Nephron (organoid): Measurements from ENCODE around the gene POLD2.

Experiments used
- H3K27ac Mint-ChIP-seq, 3 experiments: 2 replicates each; pipeline ENCODE4 v1.8.0; 2020; ENCODE audit warnings: mixed read lengths in 3 of 3, mild to moderate bottlenecking in 2 of 3, moderate library complexity in 1 of 3
- H3K27me3 Mint-ChIP-seq: 2 replicates; pipeline ENCODE4 v1.8.0; 2021; ENCODE audit warnings: low read depth, mild to moderate bottlenecking, moderate library complexity, mixed read lengths
- H3K36me3 Mint-ChIP-seq: 2 replicates; pipeline ENCODE4 v1.8.0; 2020; ENCODE audit warnings: low read depth, mixed read lengths
- H3K4me1 Mint-ChIP-seq: 2 replicates; pipeline ENCODE4 v1.8.0; 2020; ENCODE audit warnings: mixed read lengths
- H3K4me3 Mint-ChIP-seq, 3 experiments: 2 replicates each; pipeline ENCODE4 v1.8.0; 2020; ENCODE audit warnings: mild to moderate bottlenecking in 3 of 3, mixed read lengths in 3 of 3, moderate library complexity in 2 of 3
- H3K9me3 Mint-ChIP-seq: 2 replicates; pipeline ENCODE4 v1.8.0; 2020; ENCODE audit warnings: mixed read lengths
- CTCF ChIP-seq, 3 experiments: fragments of 200-600 bp; sonication (generic); IDR thresholded peaks; one replicate each; pipeline ENCODE4 v1.5.0; 2021; ENCODE audit warnings: antibody characterized with exemption in 3 of 3; ENCODE audit not compliant: unreplicated experiment in 3 of 3

POLD2 gene

GRCh38 chr7:44153948-44154335 is 30.6 kb upstream of the POLD2 start:
- no peak overlapping the region for H3K4me3 Mint-ChIP-seq
- H3K27me3 Mint-ChIP-seq = peaks cover 10% of the 10 kb centered on the region
- H3K27ac Mint-ChIP-seq = no peak overlapping the region
- H3K4me1 Mint-ChIP-seq = peaks cover 26% of the 10 kb centered on the region
- H3K9me3 Mint-ChIP-seq = no peaks in the 10 kb centered on the region
- no peaks in the 10 kb centered on the region for H3K36me3 Mint-ChIP-seq
- no peak for TF ChIP-seq CTCF (IDR thresholded peaks at IDR 0.05; ENCODE audit: unreplicated experiment in 3 of 3)

GRCh38 chr7:44152971-44153947 is 29.9 kb upstream of the POLD2 start:
- no peaks in the 10 kb centered on the region for H3K36me3 Mint-ChIP-seq
- H3K27ac Mint-ChIP-seq = no peak overlapping the region
- H3K27me3 Mint-ChIP-seq = peaks cover 15% of the 10 kb centered on the region
- H3K9me3 Mint-ChIP-seq = no peaks in the 10 kb centered on the region
- H3K4me3 Mint-ChIP-seq = no peak overlapping the region
- TF ChIP-seq CTCF (IDR thresholded peaks at IDR 0.05; ENCODE audit: unreplicated experiment in 3 of 3) = no peak
- peaks cover 31% of the 10 kb centered on the region for H3K4me1 Mint-ChIP-seq

- no peaks in the 10 kb centered on the region for H3K36me3 Mint-ChIP-seq
- peaks cover 20% of the 10 kb centered on the region for H3K27me3 Mint-ChIP-seq
- H3K9me3 Mint-ChIP-seq = no peaks in the 10 kb centered on the region
- H3K4me3 Mint-ChIP-seq = no peak overlapping the region
- H3K4me1 Mint-ChIP-seq = peaks cover 42% of the 10 kb centered on the region
- no peak overlapping the region for H3K27ac Mint-ChIP-seq
- no peak for TF ChIP-seq CTCF (IDR thresholded peaks at IDR 0.05; ENCODE audit: unreplicated experiment in 3 of 3)
Observed at GRCh38 chr7:44151956-44152355, 28.6 kb upstream of the POLD2 start.

- Mint-ChIP-seq H3K36me3 (no peaks in the 10 kb centered on the region), H3K4me1 (peaks cover 48% of the 10 kb centered on the region), H3K27me3 (peaks cover 27% of the 10 kb centered on the region), H3K9me3 (no peaks in the 10 kb centered on the region), H3K4me3 (no peak overlapping the region), H3K27ac (peak overlapping the region; percentile 90 to 92 (median 91))
- no peak for TF ChIP-seq CTCF (IDR thresholded peaks at IDR 0.05; ENCODE audit: unreplicated experiment in 3 of 3)
Observed at GRCh38 chr7:44150966-44151941, 27.9 kb upstream of the POLD2 start.

- peak overlapping the region; percentile 90 to 92 (median 91) for H3K27ac Mint-ChIP-seq
- H3K4me3 Mint-ChIP-seq = peak overlapping the region in 1 of 3 experiments; percentile 15
- peaks cover 48% of the 10 kb centered on the region for H3K4me1 Mint-ChIP-seq
- no peaks in the 10 kb centered on the region for H3K9me3 Mint-ChIP-seq
- H3K36me3 Mint-ChIP-seq = no peaks in the 10 kb centered on the region
- H3K27me3 Mint-ChIP-seq = peaks cover 31% of the 10 kb centered on the region
- no peak for TF ChIP-seq CTCF (IDR thresholded peaks at IDR 0.05; ENCODE audit: unreplicated experiment in 3 of 3)
Observed at GRCh38 chr7:44150466-44150832, 27.1 kb upstream of the POLD2 start.
